ENCODE measurements around the gene C6. TPM values are rescaled to one million over a fixed set of nuclear protein-coding genes. Genes with fewer than 3 reads are reported as not detected.
A peak's percentile ranks its signal among the peaks of the same experiment; 100 is the strongest.

The C6 gene
- total and polyA plus RNA-seq, 2 of the 13 experiments (the other 11 are each of a cell fraction or from before 2014, with no cell fraction given): 0.28 to 4.7 TPM

DNA sequence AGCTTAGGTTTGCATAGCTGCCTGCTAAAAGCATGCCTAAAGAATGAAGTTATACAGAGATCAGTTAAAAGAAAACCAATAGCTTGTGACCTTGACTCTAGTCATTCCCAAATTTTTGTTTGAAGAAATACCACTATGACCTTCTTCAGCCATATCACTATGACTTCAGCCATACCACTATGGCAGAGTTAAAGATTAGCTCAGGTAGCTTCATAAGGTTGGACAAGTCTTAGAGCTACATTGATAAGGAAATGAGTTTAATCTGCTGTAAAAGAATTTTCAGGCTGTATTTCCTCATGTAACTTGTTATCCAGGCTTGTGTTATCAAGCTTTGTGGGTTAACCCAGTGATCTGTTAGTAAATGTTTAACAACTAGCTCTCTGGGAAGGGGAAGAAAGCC is 30.7 kb downstream of the C6 start:
- no peaks in the 10 kb centered on the region for H4K20me1 ChIP-seq (ENCODE audit: insufficient read depth, low read length)
- H3K4me3 ChIP-seq (replicated peaks in 1 of 3; ENCODE audit: insufficient read depth in 1 of 3, low read depth in 2 of 3, low read length in 3 of 3): no peak overlapping the region
- no TSS peak for BruUV-seq (replicated peaks)
- H3K9me3 ChIP-seq (ENCODE audit: low read length): no peaks in the 10 kb centered on the region
- peak; percentile 95 for ATAC-seq
- POLR2A ChIA-PET: no interaction called here
- peak; percentile 23 for FAIRE-seq
- peak overlapping the region; percentile 10; the same call in 1 of the 2 replicates for H3K4me2 ChIP-seq (ENCODE audit: low read depth, low read length)
- no peak overlapping the region for H2AFZ ChIP-seq (ENCODE audit: low read length)
- DNase-seq (ENCODE audit: low spot score): peak; percentile 83
- H3K27me3 ChIP-seq (ENCODE audit: control insufficient read depth in 1 of 2, insufficient read depth in 2 of 2, low read length in 2 of 2): no peaks in the 10 kb centered on the region
- H3K79me2 ChIP-seq (ENCODE audit: insufficient read depth, low read length): no peaks in the 10 kb centered on the region
- intact Hi-C loops (cut with micrococcal nuclease; ENCODE audit: unreplicated experiment) (loop anchor here (5.0 to 10.0 kb wide), 2 partner anchors 280 to 452 kb away; no protein-coding TSS in a partner anchor), in situ Hi-C loops (cut with HindIII; ENCODE audit: extremely low pct_ligation_motif_present, low pct_unique_long_range_greater_than_20kb) (no loop called here)
- no peaks in the 10 kb centered on the region for H3K36me3 ChIP-seq (replicated peaks in 1 of 2; ENCODE audit: control insufficient read depth in 1 of 2, insufficient read depth in 2 of 2, low read length in 2 of 2)
- CTCF ChIA-PET (ENCODE audit: low intra/inter-chr PET ratio, low total read pairs): no interaction called here
- no peak overlapping the region for H3K9ac ChIP-seq (ENCODE audit: insufficient read depth, low read depth, low read length)
- peaks cover 29% of the 10 kb centered on the region for H3K4me1 ChIP-seq (ENCODE audit: insufficient read depth, low read length)
- H3K27ac ChIP-seq (ENCODE audit: extremely low read length, insufficient read depth, low read length): no peak overlapping the region
- TF ChIP-seq ZNF674 (CRISPR knock-in tag; IDR thresholded peaks at IDR 0.05; ENCODE audit: low read depth) (no peak), ZNF264 (CRISPR knock-in tag; IDR thresholded peaks at IDR 0.05) (0 out of 2 replicates have a peak, but pooled peaks have one; percentile 13)
- TF ChIP-seq, protein P1, sequence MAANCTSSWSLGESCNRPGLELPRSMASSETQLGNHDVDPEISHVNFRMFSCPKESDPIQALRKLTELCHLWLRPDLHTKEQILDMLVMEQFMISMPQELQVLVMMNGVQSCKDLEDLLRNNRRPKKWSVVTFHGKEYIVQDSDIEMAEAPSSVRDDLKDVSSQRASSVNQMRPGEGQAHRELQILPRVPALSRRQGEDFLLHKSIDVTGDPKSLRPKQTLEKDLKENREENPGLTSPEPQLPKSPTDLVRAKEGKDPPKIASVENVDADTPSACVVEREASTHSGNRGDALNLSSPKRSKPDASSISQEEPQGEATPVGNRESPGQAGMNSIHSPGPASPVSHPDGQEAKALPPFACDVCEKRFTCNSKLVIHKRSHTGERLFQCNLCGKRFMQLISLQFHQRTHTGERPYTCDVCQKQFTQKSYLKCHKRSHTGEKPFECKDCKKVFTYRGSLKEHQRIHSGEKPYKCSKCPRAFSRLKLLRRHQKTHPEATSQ (CRISPR knock-in tag; IDR thresholded peaks at IDR 0.05; ENCODE audit: borderline replicate concordance): peak; percentile 70; the same call in 1 of the 2 replicates
- TF ChIP-seq, protein P2, sequence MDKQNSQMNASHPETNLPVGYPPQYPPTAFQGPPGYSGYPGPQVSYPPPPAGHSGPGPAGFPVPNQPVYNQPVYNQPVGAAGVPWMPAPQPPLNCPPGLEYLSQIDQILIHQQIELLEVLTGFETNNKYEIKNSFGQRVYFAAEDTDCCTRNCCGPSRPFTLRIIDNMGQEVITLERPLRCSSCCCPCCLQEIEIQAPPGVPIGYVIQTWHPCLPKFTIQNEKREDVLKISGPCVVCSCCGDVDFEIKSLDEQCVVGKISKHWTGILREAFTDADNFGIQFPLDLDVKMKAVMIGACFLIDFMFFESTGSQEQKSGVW (CRISPR knock-in tag; IDR thresholded peaks at IDR 0.05; ENCODE audit: borderline replicate concordance): no peak
- TF ChIP-seq, protein P3, sequence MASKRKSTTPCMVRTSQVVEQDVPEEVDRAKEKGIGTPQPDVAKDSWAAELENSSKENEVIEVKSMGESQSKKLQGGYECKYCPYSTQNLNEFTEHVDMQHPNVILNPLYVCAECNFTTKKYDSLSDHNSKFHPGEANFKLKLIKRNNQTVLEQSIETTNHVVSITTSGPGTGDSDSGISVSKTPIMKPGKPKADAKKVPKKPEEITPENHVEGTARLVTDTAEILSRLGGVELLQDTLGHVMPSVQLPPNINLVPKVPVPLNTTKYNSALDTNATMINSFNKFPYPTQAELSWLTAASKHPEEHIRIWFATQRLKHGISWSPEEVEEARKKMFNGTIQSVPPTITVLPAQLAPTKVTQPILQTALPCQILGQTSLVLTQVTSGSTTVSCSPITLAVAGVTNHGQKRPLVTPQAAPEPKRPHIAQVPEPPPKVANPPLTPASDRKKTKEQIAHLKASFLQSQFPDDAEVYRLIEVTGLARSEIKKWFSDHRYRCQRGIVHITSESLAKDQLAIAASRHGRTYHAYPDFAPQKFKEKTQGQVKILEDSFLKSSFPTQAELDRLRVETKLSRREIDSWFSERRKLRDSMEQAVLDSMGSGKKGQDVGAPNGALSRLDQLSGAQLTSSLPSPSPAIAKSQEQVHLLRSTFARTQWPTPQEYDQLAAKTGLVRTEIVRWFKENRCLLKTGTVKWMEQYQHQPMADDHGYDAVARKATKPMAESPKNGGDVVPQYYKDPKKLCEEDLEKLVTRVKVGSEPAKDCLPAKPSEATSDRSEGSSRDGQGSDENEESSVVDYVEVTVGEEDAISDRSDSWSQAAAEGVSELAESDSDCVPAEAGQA (IDR thresholded peaks at IDR 0.05; ENCODE audit: low read depth): no peak
- TF ChIP-seq, protein P3 (CRISPR knock-in tag; IDR thresholded peaks at IDR 0.05; ENCODE audit: borderline replicate concordance): no peak
- TF ChIP-seq, protein P4, sequence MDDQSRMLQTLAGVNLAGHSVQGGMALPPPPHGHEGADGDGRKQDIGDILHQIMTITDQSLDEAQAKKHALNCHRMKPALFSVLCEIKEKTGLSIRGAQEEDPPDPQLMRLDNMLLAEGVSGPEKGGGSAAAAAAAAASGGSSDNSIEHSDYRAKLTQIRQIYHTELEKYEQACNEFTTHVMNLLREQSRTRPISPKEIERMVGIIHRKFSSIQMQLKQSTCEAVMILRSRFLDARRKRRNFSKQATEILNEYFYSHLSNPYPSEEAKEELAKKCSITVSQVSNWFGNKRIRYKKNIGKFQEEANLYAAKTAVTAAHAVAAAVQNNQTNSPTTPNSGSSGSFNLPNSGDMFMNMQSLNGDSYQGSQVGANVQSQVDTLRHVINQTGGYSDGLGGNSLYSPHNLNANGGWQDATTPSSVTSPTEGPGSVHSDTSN (CRISPR knock-in tag; IDR thresholded peaks at IDR 0.05; ENCODE audit: borderline replicate concordance): no peak
- TF ChIP-seq, protein P5, sequence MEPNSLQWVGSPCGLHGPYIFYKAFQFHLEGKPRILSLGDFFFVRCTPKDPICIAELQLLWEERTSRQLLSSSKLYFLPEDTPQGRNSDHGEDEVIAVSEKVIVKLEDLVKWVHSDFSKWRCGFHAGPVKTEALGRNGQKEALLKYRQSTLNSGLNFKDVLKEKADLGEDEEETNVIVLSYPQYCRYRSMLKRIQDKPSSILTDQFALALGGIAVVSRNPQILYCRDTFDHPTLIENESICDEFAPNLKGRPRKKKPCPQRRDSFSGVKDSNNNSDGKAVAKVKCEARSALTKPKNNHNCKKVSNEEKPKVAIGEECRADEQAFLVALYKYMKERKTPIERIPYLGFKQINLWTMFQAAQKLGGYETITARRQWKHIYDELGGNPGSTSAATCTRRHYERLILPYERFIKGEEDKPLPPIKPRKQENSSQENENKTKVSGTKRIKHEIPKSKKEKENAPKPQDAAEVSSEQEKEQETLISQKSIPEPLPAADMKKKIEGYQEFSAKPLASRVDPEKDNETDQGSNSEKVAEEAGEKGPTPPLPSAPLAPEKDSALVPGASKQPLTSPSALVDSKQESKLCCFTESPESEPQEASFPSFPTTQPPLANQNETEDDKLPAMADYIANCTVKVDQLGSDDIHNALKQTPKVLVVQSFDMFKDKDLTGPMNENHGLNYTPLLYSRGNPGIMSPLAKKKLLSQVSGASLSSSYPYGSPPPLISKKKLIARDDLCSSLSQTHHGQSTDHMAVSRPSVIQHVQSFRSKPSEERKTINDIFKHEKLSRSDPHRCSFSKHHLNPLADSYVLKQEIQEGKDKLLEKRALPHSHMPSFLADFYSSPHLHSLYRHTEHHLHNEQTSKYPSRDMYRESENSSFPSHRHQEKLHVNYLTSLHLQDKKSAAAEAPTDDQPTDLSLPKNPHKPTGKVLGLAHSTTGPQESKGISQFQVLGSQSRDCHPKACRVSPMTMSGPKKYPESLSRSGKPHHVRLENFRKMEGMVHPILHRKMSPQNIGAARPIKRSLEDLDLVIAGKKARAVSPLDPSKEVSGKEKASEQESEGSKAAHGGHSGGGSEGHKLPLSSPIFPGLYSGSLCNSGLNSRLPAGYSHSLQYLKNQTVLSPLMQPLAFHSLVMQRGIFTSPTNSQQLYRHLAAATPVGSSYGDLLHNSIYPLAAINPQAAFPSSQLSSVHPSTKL (CRISPR knock-in tag; IDR thresholded peaks at IDR 0.05): peak; percentile 58

All from HepG2 (cell line).